K562 (cell line): ENCODE measurements around the gene IGF2R. TPM values are rescaled to one million over a fixed set of nuclear protein-coding genes. Genes with fewer than 3 reads are reported as not detected.

Source experiments
- ATF1 ChIP-seq, 2 experiments: fragments of 450-650 bp in 1 of 2; IDR thresholded peaks; 2 replicates each; pipeline ENCODE4 v1.6.1; 2016; ENCODE audit warnings: missing compliant biosample characterization in 1 of 2, missing genetic modification characterization in 1 of 2
- BHLHE40 ChIP-seq: IDR thresholded peaks from 2 replicates; pipeline ENCODE4 v1.6.1; 2011; ENCODE audit warnings: low read length, improper control_type of control experiment
- CCNT2 ChIP-seq: IDR thresholded peaks from 2 replicates; pipeline ENCODE4 v1.6.1; 2011; ENCODE audit warnings: borderline replicate concordance, low read depth, mild to moderate bottlenecking, moderate library complexity, mixed read lengths, low read length; ENCODE audit not compliant: insufficient read length; ENCODE audit errors: extremely low read depth
- CEBPB ChIP-seq: fragments of 450-650 bp; IDR thresholded peaks from 2 replicates; pipeline ENCODE4 v1.6.1; 2016; ENCODE audit warnings: missing genetic modification characterization, missing compliant biosample characterization
- FOSL1 ChIP-seq: fragments of 200-800 bp; sonication (Bioruptor generic); conservative IDR thresholded peaks from 2 replicates; pipeline ENCODE4 v1.6.1; 2016; ENCODE audit warnings: missing genetic modification characterization, missing compliant biosample characterization
- FOXA3 ChIP-seq, 2 experiments: fragments of 450-650 bp in 1 of 2; sonication (generic) in 1 of 2; formaldehyde crosslinking; IDR thresholded peaks in 1 of 2; conservative IDR thresholded peaks in 1 of 2; 2 replicates each; pipeline versions ENCODE4 v1.4.0 to v1.8.0; 2020 to 2022; ENCODE audit warnings: mild to moderate bottlenecking in 2 of 2, missing genetic modification reagents in 1 of 2
- NFYB ChIP-seq: IDR thresholded peaks from 2 replicates; pipeline ENCODE4 v1.6.1; 2011; ENCODE audit warnings: mild to moderate bottlenecking, moderate library complexity; ENCODE audit not compliant: insufficient read length; ENCODE audit errors: extremely low read depth
- NRF1 ChIP-seq, 2 experiments: fragments of 450-650 bp; IDR thresholded peaks in 1 of 2; conservative IDR thresholded peaks in 1 of 2; 2 replicates each; pipeline ENCODE4 v1.6.1; 2014; ENCODE audit warnings: mild to moderate bottlenecking in 2 of 2
- PHF20 ChIP-seq: fragments of 450-650 bp; IDR thresholded peaks from 2 replicates; pipeline ENCODE4 v1.6.1; 2018; ENCODE audit not compliant: partially characterized antibody
- RFX1 ChIP-seq: fragments of 450-650 bp; IDR thresholded peaks from 2 replicates; pipeline ENCODE4 v1.6.1; 2016; ENCODE audit warnings: mild to moderate bottlenecking, moderate library complexity
- SP2 ChIP-seq: IDR thresholded peaks from 2 replicates; pipeline ENCODE4 v1.6.1; 2011; ENCODE audit warnings: mild to moderate bottlenecking, low read depth, low read length, moderate library complexity; ENCODE audit not compliant: poor library complexity, severe bottlenecking; ENCODE audit errors: extremely low read depth
- TARDBP ChIP-seq: fragments of 450-650 bp; IDR thresholded peaks from 2 replicates; pipeline ENCODE4 v1.6.1; 2016
- TCFL5 ChIP-seq: fragments of 250-450 bp; sonication (Bioruptor Pico); conservative IDR thresholded peaks from 2 replicates; pipeline ENCODE4 v1.6.1; 2021; ENCODE audit warnings: mild to moderate bottlenecking, moderate library complexity, matching md5 sums
- TGIF2 ChIP-seq: sonication (generic); formaldehyde crosslinking; IDR thresholded peaks from 2 replicates; pipeline ENCODE4 v1.8.1; 2022; ENCODE audit warnings: mild to moderate bottlenecking, missing genetic modification reagents, moderate library complexity
- THRAP3 ChIP-seq: fragments of 450-650 bp; IDR thresholded peaks from 2 replicates; pipeline ENCODE4 v1.6.1; 2016; ENCODE audit warnings: mild to moderate bottlenecking, inconsistent platforms, borderline replicate concordance
- ZBTB8A ChIP-seq: fragments of 450-650 bp; IDR thresholded peaks from 2 replicates; pipeline ENCODE4 v1.6.1; 2018; ENCODE audit warnings: mild to moderate bottlenecking, moderate library complexity; ENCODE audit not compliant: partially characterized antibody
- ZNF212 ChIP-seq: fragments of 450-650 bp; formaldehyde crosslinking; IDR thresholded peaks from 2 replicates; pipeline ENCODE4 v1.4.0; 2020; ENCODE audit warnings: mild to moderate bottlenecking
- ZNF444 ChIP-seq: fragments of 250-450 bp; sonication (Bioruptor Pico); IDR thresholded peaks from 2 replicates; pipeline ENCODE4 v1.4.0; 2020; ENCODE audit warnings: mild to moderate bottlenecking, moderate library complexity
- polyA plus RNA-seq, 8 experiments: library from polyadenylated mRNA; depleted of rRNA in 4 of 8; stranded (reverse) in 5 of 8; unstranded in 3 of 8; fragments of >200 nt; fragmentation: Nextera tagmentation in 2 of 8; fragmentation: Illumina TruSeq in 1 of 8; extraction: Ambion mirVana in 2 of 8; extraction: Trizol in 1 of 8; gene quantifications; 2 replicates each; pipeline versions ENCODE4 v1.2.1 to v1.2.3, GENCODE V29; 2011 to 2014; ENCODE audit warnings: inconsistent platforms in 1 of 8, missing spikeins in 1 of 8
- total RNA-seq, 7 experiments: library from RNA; depleted of rRNA in 6 of 7; stranded (reverse); fragments of >200 nt in 6 of 7; fragmentation: Illumina TruSeq in 2 of 7; extraction: Trizol in 2 of 7; gene quantifications; 2 replicates each; pipeline versions ENCODE4 v1.2.1 to v1.2.3, GENCODE V29; 2011 to 2021; ENCODE audit warnings: low replicate concordance in 1 of 7
- TF ChIP-seq, protein P1 (sequence below), 2 experiments: fragments of 150-350 bp in 1 of 2; IDR thresholded peaks; 2 replicates each; pipeline ENCODE4 v1.6.1; 2012 to 2016; ENCODE audit warnings: low read depth in 2 of 2, low read length in 2 of 2, mild to moderate bottlenecking in 1 of 2, moderate library complexity in 1 of 2
- TF ChIP-seq, protein P2 (sequence below): fragments of 250-450 bp; sonication (Bioruptor Pico); IDR thresholded peaks from 2 replicates; pipeline ENCODE4 v1.5.0; 2022; ENCODE audit warnings: mild to moderate bottlenecking
- TF ChIP-seq, protein P3 (sequence below): fragments of 250-450 bp; sonication (Bioruptor Pico); IDR thresholded peaks from 2 replicates; pipeline ENCODE4 v1.8.0; 2021; ENCODE audit warnings: borderline replicate concordance, mild to moderate bottlenecking, moderate library complexity; ENCODE audit not compliant: poor library complexity, severe bottlenecking
- TF ChIP-seq, protein P4 (sequence below): sonication (generic); formaldehyde crosslinking; IDR thresholded peaks from 2 replicates; pipeline ENCODE4 v1.5.0; 2020; ENCODE audit warnings: missing genetic modification reagents

IGF2R gene
- total and polyA plus RNA-seq, 9 of the 15 experiments (the other 6 are each of a cell fraction or from before 2014, with no cell fraction given), result 3.5 to 92.3 (median 34.5) TPM

DNA sequence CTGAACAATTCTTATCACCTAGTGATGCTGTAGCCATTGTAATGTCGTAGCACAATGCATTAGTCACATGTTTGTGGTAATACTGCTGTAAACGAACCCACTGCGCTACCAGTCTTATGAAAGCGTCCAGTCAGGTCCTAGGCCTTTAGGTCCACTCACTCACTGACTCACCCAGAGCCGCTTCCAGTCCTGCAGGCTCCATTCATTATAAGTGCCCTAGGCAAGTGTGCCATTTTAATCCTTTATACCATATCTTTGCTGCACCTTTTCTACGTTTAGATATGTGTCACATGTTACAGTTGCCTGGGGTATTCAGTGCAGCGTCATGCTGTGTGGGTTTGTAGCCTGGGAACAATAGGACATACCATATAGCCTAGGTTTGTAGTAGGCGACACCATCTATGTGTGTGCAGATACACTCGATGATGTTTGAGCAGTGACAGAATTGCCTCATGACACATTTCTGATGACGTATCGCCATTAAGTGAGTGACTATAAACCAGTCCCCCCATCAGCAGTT is 15.4 kb downstream of the IGF2R start (continued):
- TF ChIP-seq ZNF444 (CRISPR knock-in tag) (no peak), THRAP3 (no peak), ATF1 (CRISPR knock-in tag; IDR thresholded peaks at IDR 0.05) (no peak), ATF1 (tag; IDR thresholded peaks at IDR 0.05) (peak; percentile 92), CCNT2 (no peak), CEBPB (tag) (no peak), ZBTB8A (no peak), FOXA3 (CRISPR knock-in tag; conservative IDR thresholded peaks at IDR 0.05 in 1 of 2, IDR thresholded peaks at IDR 0.05 in 1 of 2) (no peak), TARDBP (no peak), PHF20 (no peak), BHLHE40 (peak; percentile 36; the same call in 1 of the 2 replicates), RFX1 (peak; percentile 20; the same call in 1 of the 2 replicates), NRF1 (conservative IDR thresholded peaks at IDR 0.05 in 1 of 2, IDR thresholded peaks at IDR 0.05 in 1 of 2) (no peak), TCFL5 (no peak), TGIF2 (CRISPR knock-in tag) (no peak), ZNF212 (CRISPR knock-in tag) (no peak), NFYB (no peak), FOSL1 (tag) (peak; percentile 92), SP2 (no peak)
- TF ChIP-seq, protein P1, sequence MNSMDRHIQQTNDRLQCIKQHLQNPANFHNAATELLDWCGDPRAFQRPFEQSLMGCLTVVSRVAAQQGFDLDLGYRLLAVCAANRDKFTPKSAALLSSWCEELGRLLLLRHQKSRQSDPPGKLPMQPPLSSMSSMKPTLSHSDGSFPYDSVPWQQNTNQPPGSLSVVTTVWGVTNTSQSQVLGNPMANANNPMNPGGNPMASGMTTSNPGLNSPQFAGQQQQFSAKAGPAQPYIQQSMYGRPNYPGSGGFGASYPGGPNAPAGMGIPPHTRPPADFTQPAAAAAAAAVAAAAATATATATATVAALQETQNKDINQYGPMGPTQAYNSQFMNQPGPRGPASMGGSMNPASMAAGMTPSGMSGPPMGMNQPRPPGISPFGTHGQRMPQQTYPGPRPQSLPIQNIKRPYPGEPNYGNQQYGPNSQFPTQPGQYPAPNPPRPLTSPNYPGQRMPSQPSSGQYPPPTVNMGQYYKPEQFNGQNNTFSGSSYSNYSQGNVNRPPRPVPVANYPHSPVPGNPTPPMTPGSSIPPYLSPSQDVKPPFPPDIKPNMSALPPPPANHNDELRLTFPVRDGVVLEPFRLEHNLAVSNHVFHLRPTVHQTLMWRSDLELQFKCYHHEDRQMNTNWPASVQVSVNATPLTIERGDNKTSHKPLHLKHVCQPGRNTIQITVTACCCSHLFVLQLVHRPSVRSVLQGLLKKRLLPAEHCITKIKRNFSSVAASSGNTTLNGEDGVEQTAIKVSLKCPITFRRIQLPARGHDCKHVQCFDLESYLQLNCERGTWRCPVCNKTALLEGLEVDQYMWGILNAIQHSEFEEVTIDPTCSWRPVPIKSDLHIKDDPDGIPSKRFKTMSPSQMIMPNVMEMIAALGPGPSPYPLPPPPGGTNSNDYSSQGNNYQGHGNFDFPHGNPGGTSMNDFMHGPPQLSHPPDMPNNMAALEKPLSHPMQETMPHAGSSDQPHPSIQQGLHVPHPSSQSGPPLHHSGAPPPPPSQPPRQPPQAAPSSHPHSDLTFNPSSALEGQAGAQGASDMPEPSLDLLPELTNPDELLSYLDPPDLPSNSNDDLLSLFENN (IDR thresholded peaks at IDR 0.05; ENCODE audit: low read depth in 2 of 2, low read length in 2 of 2), result no peak
- TF ChIP-seq, protein P2, sequence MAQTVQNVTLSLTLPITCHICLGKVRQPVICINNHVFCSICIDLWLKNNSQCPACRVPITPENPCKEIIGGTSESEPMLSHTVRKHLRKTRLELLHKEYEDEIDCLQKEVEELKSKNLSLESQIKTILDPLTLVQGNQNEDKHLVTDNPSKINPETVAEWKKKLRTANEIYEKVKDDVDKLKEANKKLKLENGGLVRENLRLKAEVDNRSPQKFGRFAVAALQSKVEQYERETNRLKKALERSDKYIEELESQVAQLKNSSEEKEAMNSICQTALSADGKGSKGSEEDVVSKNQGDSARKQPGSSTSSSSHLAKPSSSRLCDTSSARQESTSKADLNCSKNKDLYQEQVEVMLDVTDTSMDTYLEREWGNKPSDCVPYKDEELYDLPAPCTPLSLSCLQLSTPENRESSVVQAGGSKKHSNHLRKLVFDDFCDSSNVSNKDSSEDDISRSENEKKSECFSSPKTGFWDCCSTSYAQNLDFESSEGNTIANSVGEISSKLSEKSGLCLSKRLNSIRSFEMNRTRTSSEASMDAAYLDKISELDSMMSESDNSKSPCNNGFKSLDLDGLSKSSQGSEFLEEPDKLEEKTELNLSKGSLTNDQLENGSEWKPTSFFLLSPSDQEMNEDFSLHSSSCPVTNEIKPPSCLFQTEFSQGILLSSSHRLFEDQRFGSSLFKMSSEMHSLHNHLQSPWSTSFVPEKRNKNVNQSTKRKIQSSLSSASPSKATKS (CRISPR knock-in tag), result no peak
- TF ChIP-seq, protein P3, sequence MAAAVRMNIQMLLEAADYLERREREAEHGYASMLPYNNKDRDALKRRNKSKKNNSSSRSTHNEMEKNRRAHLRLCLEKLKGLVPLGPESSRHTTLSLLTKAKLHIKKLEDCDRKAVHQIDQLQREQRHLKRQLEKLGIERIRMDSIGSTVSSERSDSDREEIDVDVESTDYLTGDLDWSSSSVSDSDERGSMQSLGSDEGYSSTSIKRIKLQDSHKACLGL (CRISPR knock-in tag), result no peak
- TF ChIP-seq, protein P4, sequence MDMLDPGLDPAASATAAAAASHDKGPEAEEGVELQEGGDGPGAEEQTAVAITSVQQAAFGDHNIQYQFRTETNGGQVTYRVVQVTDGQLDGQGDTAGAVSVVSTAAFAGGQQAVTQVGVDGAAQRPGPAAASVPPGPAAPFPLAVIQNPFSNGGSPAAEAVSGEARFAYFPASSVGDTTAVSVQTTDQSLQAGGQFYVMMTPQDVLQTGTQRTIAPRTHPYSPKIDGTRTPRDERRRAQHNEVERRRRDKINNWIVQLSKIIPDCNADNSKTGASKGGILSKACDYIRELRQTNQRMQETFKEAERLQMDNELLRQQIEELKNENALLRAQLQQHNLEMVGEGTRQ (CRISPR knock-in tag), result peak; percentile 26; the same call in 1 of the 2 replicates
